Endothelial cell of umbilical vein (primary cell): ENCODE data around the gene TSTD1. TPM values are rescaled to one million over a fixed set of nuclear protein-coding genes. Genes with fewer than 3 reads are reported as not detected.

Experiments
- BruUV-seq: library from RNA; stranded (reverse); fragments of 400-500 nt; replicated peaks from 2 replicates; lab custom pipeline; 2021; lab: Mats Ljungman, UMichigan
- CTCF ChIA-PET: fragments of 300-600, 350-600 bp; sonication (Branson Sonifier 250); formaldehyde crosslinking; loops from one replicate; lab custom pipeline; 2021; ENCODE audit warnings: antibody characterized with exemption, inconsistent platforms; lab: Charles Lee
- POLR2A ChIA-PET: fragments of 300-600, 350-600 bp; sonication (Branson Sonifier 250); formaldehyde crosslinking; loops from one replicate; lab custom pipeline; 2021; ENCODE audit warnings: antibody characterized with exemption, inconsistent platforms; lab: Charles Lee
- DNase-seq: peaks from one replicate; pipeline ENCODE4 v3.0.0-alpha.2; 2011; ENCODE audit warnings: low read depth, low spot score
- FAIRE-seq: peaks from 2 replicates; lab custom pipeline; 2011; peaks lifted over from hg19 to GRCh38; lab: Jason Lieb, UNC
- H2AFZ ChIP-seq: 2 replicates; pipeline ENCODE4 v1.6.0; 2012; ENCODE audit warnings: low read depth, low read length, control low read depth, inconsistent platforms
- H3K27ac ChIP-seq: 2 replicates; pipeline ENCODE4 v1.5.1; 2011; ENCODE audit warnings: low read depth, mild to moderate bottlenecking, control low read depth, low read length, moderate library complexity; ENCODE audit not compliant: insufficient read depth
- H3K27me3 ChIP-seq, 2 experiments: 2 replicates each; pipeline versions ENCODE4 v1.6.0 to v1.6.1; 2011; ENCODE audit warnings: low read length in 2 of 2, mixed read lengths in 1 of 2; ENCODE audit not compliant: control insufficient read depth in 2 of 2, insufficient read depth in 2 of 2
- H3K36me3 ChIP-seq, 2 experiments: 2 replicates in 1 of 2; 3 replicates in 1 of 2; pipeline ENCODE4 v1.5.1; 2011; ENCODE audit warnings: low read length in 2 of 2, mild to moderate bottlenecking in 1 of 2, moderate library complexity in 1 of 2; ENCODE audit not compliant: control insufficient read depth in 2 of 2, insufficient read depth in 2 of 2; ENCODE audit errors: extremely low read depth in 1 of 2
- H3K4me1 ChIP-seq: 3 replicates; pipeline ENCODE4 v1.5.1; 2011; ENCODE audit warnings: mild to moderate bottlenecking, low read length; ENCODE audit not compliant: control insufficient read depth, insufficient read depth; ENCODE audit errors: extremely low read depth
- H3K4me2 ChIP-seq: 2 replicates; pipeline ENCODE4 v1.6.1; 2011; ENCODE audit warnings: low read length, control low read depth, mixed read lengths; ENCODE audit not compliant: insufficient read depth
- H3K4me3 ChIP-seq, 3 experiments: fragments of 200-600 bp in 1 of 3; sonication (generic), shearing (Covaris generic) in 1 of 3; replicated peaks in 1 of 3; 2 replicates each; pipeline ENCODE4 v1.5.1; 2011 to 2016; ENCODE audit warnings: control low read depth in 3 of 3, low read length in 3 of 3, mild to moderate bottlenecking in 2 of 3, inconsistent platforms in 1 of 3, low read depth in 1 of 3, moderate library complexity in 1 of 3; ENCODE audit not compliant: insufficient read depth in 1 of 3
- H3K79me2 ChIP-seq: 2 replicates; pipeline ENCODE4 v1.6.0; 2012; ENCODE audit warnings: low read length, inconsistent platforms; ENCODE audit not compliant: control insufficient read depth, insufficient read depth
- H3K9ac ChIP-seq: replicated peaks from 2 replicates; pipeline ENCODE3; 2011; ENCODE audit warnings: low read length, control low read depth; ENCODE audit not compliant: insufficient read depth; ENCODE audit errors: extremely low read depth
- H3K9me1 ChIP-seq: replicated peaks from 3 replicates; pipeline ENCODE4 v1.6.0; 2011; ENCODE audit warnings: mild to moderate bottlenecking, low read length; ENCODE audit not compliant: control insufficient read depth, insufficient read depth; ENCODE audit errors: extremely low read depth
- H3K9me3 ChIP-seq: replicated peaks from 2 replicates; pipeline ENCODE4 v1.5.1; 2012; ENCODE audit warnings: low read length, inconsistent platforms; ENCODE audit not compliant: control insufficient read depth, insufficient read depth
- H4K20me1 ChIP-seq: replicated peaks from 2 replicates; pipeline ENCODE3; 2011; ENCODE audit warnings: mild to moderate bottlenecking, low read length; ENCODE audit not compliant: control insufficient read depth, insufficient read depth; ENCODE audit errors: extremely low read depth
- CTCF ChIP-seq, 2 donors: IDR thresholded peaks; 1 replicate in 1 of 2; 2 replicates in 1 of 2; pipeline ENCODE4 v1.5.1; 2011; ENCODE audit warnings: low read length in 2 of 2, mild to moderate bottlenecking in 2 of 2, moderate library complexity in 2 of 2, control low read depth in 1 of 2, inconsistent platforms in 1 of 2, low read depth in 1 of 2; ENCODE audit not compliant: insufficient read depth in 1 of 2; ENCODE audit errors: extremely low read depth in 1 of 2
- EZH2 ChIP-seq: IDR thresholded peaks from 2 replicates; pipeline ENCODE4 v1.6.1; 2012; ENCODE audit warnings: borderline replicate concordance, low read depth, mild to moderate bottlenecking, moderate library complexity, low read length, inconsistent platforms; ENCODE audit not compliant: severe bottlenecking
- FOS ChIP-seq: IDR thresholded peaks from 2 replicates; pipeline ENCODE4 v1.6.1; 2011; ENCODE audit warnings: mild to moderate bottlenecking, low read length, moderate library complexity, borderline replicate concordance; ENCODE audit not compliant: insufficient read depth
- GATA2 ChIP-seq: IDR thresholded peaks from 2 replicates; pipeline ENCODE4 v1.7.0; 2011; ENCODE audit warnings: low read depth, mild to moderate bottlenecking, moderate library complexity, mixed read lengths, low read length; ENCODE audit not compliant: insufficient read length, insufficient read depth
- JUN ChIP-seq: IDR thresholded peaks from 2 replicates; pipeline ENCODE4 v1.6.1; 2011; ENCODE audit warnings: borderline replicate concordance, low read depth; ENCODE audit not compliant: insufficient read length, insufficient read depth
- MAX ChIP-seq: IDR thresholded peaks from 2 replicates; pipeline ENCODE4 v1.6.1; 2011; ENCODE audit not compliant: insufficient read depth, insufficient read length
- MYC ChIP-seq: IDR thresholded peaks from one replicate; pipeline ENCODE4 v1.6.1; 2011; ENCODE audit warnings: mild to moderate bottlenecking, low read depth, low read length
- POLR2A ChIP-seq: IDR thresholded peaks from 2 replicates; pipeline ENCODE4 v1.6.1; 2012; ENCODE audit warnings: low read depth, mild to moderate bottlenecking, control low read depth, low read length
- POLR2AphosphoS5 ChIP-seq: IDR thresholded peaks from 2 replicates; pipeline ENCODE4 v1.6.1; 2012; ENCODE audit warnings: low read depth, mild to moderate bottlenecking, control low read depth, low read length, moderate library complexity; ENCODE audit not compliant: insufficient read depth
- dilution Hi-C: fragments of 300-500 bp; cut with MboI; formaldehyde crosslinking; loops from one replicate; pipeline ENCODE4 v1.15.0; 2019; ENCODE audit warnings: low sequenced_read_pairs; ENCODE audit not compliant: extremely low pct_ligation_motif_present
- intact Hi-C: fragments of 100-400 bp; cut with micrococcal nuclease; formaldehyde crosslinking; loops from one replicate; pipeline ENCODE4 v1.10.0; 2022
- polyA plus RNA-seq, 4 experiments: library from polyadenylated mRNA; depleted of rRNA in 3 of 4; stranded (reverse) in 3 of 4; unstranded in 1 of 4; fragments of >200 nt; gene quantifications; 2 replicates each; pipeline versions ENCODE4 v1.2.1 to v1.2.3, GENCODE V29; 2011 to 2012; ENCODE audit warnings: missing spikeins in 1 of 4
- total RNA-seq: library from RNA; stranded (reverse); gene quantifications from 2 replicates; pipeline ENCODE4 v1.2.3, GENCODE V29; 2021

The TSTD1 gene
- total and polyA plus RNA-seq, 2 donors (not counting 3 experiments of a cell fraction or from before 2014, with no cell fraction given), result 8.9 to 39.1 TPM

GRCh38 chr1:161085165-161085564 is 46.4 kb upstream of the TSTD1 start:
- dilution Hi-C loops (no loop called here), intact Hi-C loops (no loop called here)
- CTCF ChIA-PET, result interaction anchor here (1.0 to 1.1 kb wide), 2 partner anchors 11 to 12 kb away, joined by 4 to 6 read pairs; no protein-coding TSS in a partner anchor
- H3K36me3 ChIP-seq, result no peaks in the 10 kb centered on the region
- H3K79me2 ChIP-seq, result no peaks in the 10 kb centered on the region
- no peak for DNase-seq
- no peaks in the 10 kb centered on the region for H3K27me3 ChIP-seq
- no peaks in the 10 kb centered on the region for H3K4me1 ChIP-seq
- POLR2A ChIA-PET, result no interaction called here
- H4K20me1 ChIP-seq, result no peaks in the 10 kb centered on the region
- no TSS peak for BruUV-seq
- no peak overlapping the region for H3K27ac ChIP-seq
- no peak overlapping the region for H3K4me2 ChIP-seq
- no peaks in the 10 kb centered on the region for H3K9me3 ChIP-seq
- no peak overlapping the region for H2AFZ ChIP-seq
- no peak overlapping the region for H3K9ac ChIP-seq
- FAIRE-seq, result no peak
- no peak overlapping the region for H3K4me3 ChIP-seq
- no peaks in the 10 kb centered on the region for H3K9me1 ChIP-seq
- TF ChIP-seq FOS (no peak), JUN (no peak), CTCF (IDR thresholded peaks at IDR 0.05; ENCODE audit: extremely low read depth in 1 of 2, insufficient read depth in 1 of 2, low read depth in 1 of 2, low read length in 2 of 2) (no peak), MAX (no peak), POLR2AphosphoS5 (no peak), EZH2 (no peak), MYC (no peak), GATA2 (no peak), POLR2A (no peak)
